ENCODE results near the gene SPEG. TPM values are rescaled to one million over a fixed set of nuclear protein-coding genes. Genes with fewer than 3 reads are reported as not detected.

SPEG gene
- total and polyA plus RNA-seq, 2 of the 13 experiments (the other 11 are each of a cell fraction or from before 2014, with no cell fraction given): 0.18 to 0.24 TPM

GRCh38 chr2:219495531-219496122, 61.0 kb downstream of the SPEG start (continued):
- no peak for TF ChIP-seq ZNF160 (CRISPR knock-in tag; IDR thresholded peaks at IDR 0.05)
- no peak for TF ChIP-seq ZFP90 (CRISPR knock-in tag; IDR thresholded peaks at IDR 0.05; ENCODE audit: borderline replicate concordance)
- TF ChIP-seq SMAD9 (CRISPR knock-in tag; IDR thresholded peaks at IDR 0.05): no peak
- TF ChIP-seq ZNF256 (CRISPR knock-in tag; conservative IDR thresholded peaks at IDR 0.05): no peak
- no peak for TF ChIP-seq SALL2 (CRISPR knock-in tag; IDR thresholded peaks at IDR 0.05)
- no peak for TF ChIP-seq NR1H2 (CRISPR knock-in tag; IDR thresholded peaks at IDR 0.05; ENCODE audit: borderline replicate concordance, low read depth)
- TF ChIP-seq MED1 (CRISPR knock-in tag; IDR thresholded peaks at IDR 0.05): no peak
- 0 out of 2 replicates have a peak, but pooled peaks have one; percentile 26 for TF ChIP-seq ZNF276 (CRISPR knock-in tag; IDR thresholded peaks at IDR 0.05; ENCODE audit: low read depth)
- TF ChIP-seq HNRNPLL (IDR thresholded peaks at IDR 0.05; ENCODE audit: low read depth, low read length, poor library complexity, severe bottlenecking): no peak
- TF ChIP-seq TGIF2 (CRISPR knock-in tag; IDR thresholded peaks at IDR 0.05): peak; percentile 75; the same call in 1 of the 2 replicates
- TF ChIP-seq MIER3 (CRISPR knock-in tag; IDR thresholded peaks at IDR 0.05; ENCODE audit: borderline replicate concordance): no peak
- TF ChIP-seq RARA (CRISPR knock-in tag; IDR thresholded peaks at IDR 0.05): 0 out of 2 replicates have a peak, but pooled peaks have one; percentile 5
- peak; percentile 30; the same call in 1 of the 2 replicates for TF ChIP-seq HDAC1 (CRISPR knock-in tag; IDR thresholded peaks at IDR 0.05)
- no peak for TF ChIP-seq ARID2 (CRISPR knock-in tag; IDR thresholded peaks at IDR 0.05; ENCODE audit: borderline replicate concordance)
- TF ChIP-seq IRF1 (CRISPR knock-in tag; IDR thresholded peaks at IDR 0.05; ENCODE audit: low read depth): no peak
- TF ChIP-seq SYNCRIP (IDR thresholded peaks at IDR 0.05; ENCODE audit: insufficient read depth, low read depth, low read length): no peak
- TF ChIP-seq MEIS2 (CRISPR knock-in tag; IDR thresholded peaks at IDR 0.05): peak; percentile 73; the same call in 1 of the 2 replicates
- TF ChIP-seq CHD4 (IDR thresholded peaks at IDR 0.05; ENCODE audit: borderline replicate concordance, low read length): no peak
- no peak for TF ChIP-seq HOXA5 (CRISPR knock-in tag; IDR thresholded peaks at IDR 0.05)
- TF ChIP-seq DNMT1 (CRISPR knock-in tag; IDR thresholded peaks at IDR 0.05): no peak
- no peak for TF ChIP-seq ZNF451 (CRISPR knock-in tag; IDR thresholded peaks at IDR 0.05)
- TF ChIP-seq ZNF652 (CRISPR knock-in tag; IDR thresholded peaks at IDR 0.05; ENCODE audit: borderline replicate concordance, low read depth): no peak
- TF ChIP-seq IKZF4 (CRISPR knock-in tag; IDR thresholded peaks at IDR 0.05; ENCODE audit: borderline replicate concordance, low read depth, not compliant biosample characterization): no peak
- TF ChIP-seq ZNF251 (CRISPR knock-in tag; IDR thresholded peaks at IDR 0.05): no peak
- TF ChIP-seq NCOA2 (CRISPR knock-in tag; IDR thresholded peaks at IDR 0.05): no peak
- TF ChIP-seq GMEB2 (CRISPR knock-in tag; IDR thresholded peaks at IDR 0.05; ENCODE audit: low read depth): no peak
- 0 out of 2 replicates have a peak, but pooled peaks have one; percentile 27 for TF ChIP-seq ZNF205 (CRISPR knock-in tag; IDR thresholded peaks at IDR 0.05)
- TF ChIP-seq HDAC6 (IDR thresholded peaks at IDR 0.05; ENCODE audit: low read depth, low read length): no peak
- no peak for TF ChIP-seq ZNF101 (CRISPR knock-in tag; IDR thresholded peaks at IDR 0.05; ENCODE audit: borderline replicate concordance, low read depth)
